ENCODE data around the gene TMEM89. TPM values are rescaled to one million over a fixed set of nuclear protein-coding genes. Genes with fewer than 3 reads are reported as not detected.

Gene TMEM89
- total and polyA plus RNA-seq, 2 experiments from 2014 or later = not detected

GRCh38 chr3:48631516-48632448 is 10.2 kb upstream of the TMEM89 start (continued):
- TF ChIP-seq ZNF462 (CRISPR knock-in tag; IDR thresholded peaks at IDR 0.05) (no peak), ETS1 (IDR thresholded peaks at IDR 0.05) (no peak), STAT1 (IDR thresholded peaks at IDR 0.05; ENCODE audit: unreplicated experiment) (no peak), CREB1 (CRISPR knock-in tag; IDR thresholded peaks at IDR 0.05; ENCODE audit: low read depth) (no peak)

- Mint-ChIP-seq H3K4me3 (no peak overlapping the region), H3K27ac (no peak overlapping the region), H3K27me3 (ENCODE audit: insufficient read depth, low read depth, poor library complexity) (peaks cover 9% of the 10 kb centered on the region), H3K9me3 (no peaks in the 10 kb centered on the region), H3K36me3 (ENCODE audit: low read depth) (peaks cover 60% of the 10 kb centered on the region), H3K4me1 (peaks cover 9% of the 10 kb centered on the region; the same call in 2 of the 3 replicates)
- Histone ChIP-seq H3K4me3 (no peak overlapping the region), H4K20me1 (replicated peaks; ENCODE audit: insufficient read depth) (peaks cover 5% of the 10 kb centered on the region), H3F3A (replicated peaks; ENCODE audit: low read depth) (peaks cover under 1% of the 10 kb centered on the region; the same call in 1 of the 2 replicates), H3K79me2 (replicated peaks; ENCODE audit: insufficient read depth) (peaks cover 10% of the 10 kb centered on the region), H3K36me3 (ENCODE audit: insufficient read depth) (peaks cover 11% of the 10 kb centered on the region; the same call in 1 of the 2 replicates), H3K27ac (ENCODE audit: low read depth) (no peak overlapping the region), H3K4me2 (no peak overlapping the region), H3K4me1 (ENCODE audit: insufficient read depth) (no peaks in the 10 kb centered on the region; the same call in 1 of the 2 replicates), H2AFZ (no peak overlapping the region), H3K9me2 (ENCODE audit: insufficient read depth) (no peaks in the 10 kb centered on the region), H3K27me3 (ENCODE audit: insufficient read depth) (no peaks in the 10 kb centered on the region)
- DNase-seq (ENCODE audit: low spot score) = no peak
- ATAC-seq = no peak
- TF ChIP-seq NANOG (IDR thresholded peaks at IDR 0.05; ENCODE audit: borderline replicate concordance) = no peak
- TF ChIP-seq EZH2 (IDR thresholded peaks at IDR 0.05; ENCODE audit: low read depth, unreplicated experiment) = no peak
These were observed 9.3 kb upstream of the TMEM89 start for GRCh38 chr3:48630833-48631232.

Data from GM23338 (cell line).